Measurements from ENCODE around the gene DLG2. TPM values are rescaled to one million over a fixed set of nuclear protein-coding genes. Genes with fewer than 3 reads are reported as not detected.

Gene DLG2
- total RNA-seq, 4 donors from 2014 or later = 1.3 to 4.7 (median 2.4) TPM

DNA sequence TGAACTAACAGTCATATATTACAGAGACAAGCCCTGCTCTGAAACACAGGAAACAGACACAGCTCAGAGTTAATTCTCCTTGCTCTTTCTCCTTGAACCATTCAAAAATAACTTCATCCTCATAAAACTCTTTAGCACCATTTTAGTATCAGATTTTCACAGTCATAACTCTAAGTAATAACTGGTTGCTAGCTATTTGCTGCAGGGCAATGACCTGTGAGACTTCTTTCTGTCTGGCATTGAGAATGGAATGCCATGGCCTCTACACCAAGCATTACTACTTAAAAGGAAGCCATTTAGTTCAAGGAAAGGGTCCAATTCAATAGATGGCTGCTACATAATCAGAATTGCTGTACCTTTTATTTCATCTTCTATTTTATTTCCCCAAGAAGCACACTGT, 2154.3 kb downstream of the DLG2 start:
- DNase-seq = no peak
- intact Hi-C loops (cut with DNase I; ENCODE audit: low total_unique reads) (no loop called here), in situ Hi-C loops (cut with MboI; ENCODE audit: low sequenced_read_pairs in 4 of 4) (loop anchor here in 1 of 4 donors (25.0 kb wide), 1 partner anchor 161 kb away; no protein-coding TSS in a partner anchor)
- TF ChIP-seq, protein P1, sequence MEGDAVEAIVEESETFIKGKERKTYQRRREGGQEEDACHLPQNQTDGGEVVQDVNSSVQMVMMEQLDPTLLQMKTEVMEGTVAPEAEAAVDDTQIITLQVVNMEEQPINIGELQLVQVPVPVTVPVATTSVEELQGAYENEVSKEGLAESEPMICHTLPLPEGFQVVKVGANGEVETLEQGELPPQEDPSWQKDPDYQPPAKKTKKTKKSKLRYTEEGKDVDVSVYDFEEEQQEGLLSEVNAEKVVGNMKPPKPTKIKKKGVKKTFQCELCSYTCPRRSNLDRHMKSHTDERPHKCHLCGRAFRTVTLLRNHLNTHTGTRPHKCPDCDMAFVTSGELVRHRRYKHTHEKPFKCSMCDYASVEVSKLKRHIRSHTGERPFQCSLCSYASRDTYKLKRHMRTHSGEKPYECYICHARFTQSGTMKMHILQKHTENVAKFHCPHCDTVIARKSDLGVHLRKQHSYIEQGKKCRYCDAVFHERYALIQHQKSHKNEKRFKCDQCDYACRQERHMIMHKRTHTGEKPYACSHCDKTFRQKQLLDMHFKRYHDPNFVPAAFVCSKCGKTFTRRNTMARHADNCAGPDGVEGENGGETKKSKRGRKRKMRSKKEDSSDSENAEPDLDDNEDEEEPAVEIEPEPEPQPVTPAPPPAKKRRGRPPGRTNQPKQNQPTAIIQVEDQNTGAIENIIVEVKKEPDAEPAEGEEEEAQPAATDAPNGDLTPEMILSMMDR (IDR thresholded peaks at IDR 0.05 in 4 of 5, conservative IDR thresholded peaks at IDR 0.05 in 1 of 5) = no peak
- TF ChIP-seq POLR2A (IDR thresholded peaks at IDR 0.05) = no peak
- ATAC-seq = no peak
- no peaks in the 10 kb centered on the region for H3K4me1 ChIP-seq
- H3K27me3 ChIP-seq = no peaks in the 10 kb centered on the region
- no peak overlapping the region for H3K4me3 ChIP-seq
- no peaks in the 10 kb centered on the region for H3K36me3 ChIP-seq
- H3K27ac ChIP-seq = no peak overlapping the region
- no peaks in the 10 kb centered on the region for H3K9me3 ChIP-seq

DNA sequence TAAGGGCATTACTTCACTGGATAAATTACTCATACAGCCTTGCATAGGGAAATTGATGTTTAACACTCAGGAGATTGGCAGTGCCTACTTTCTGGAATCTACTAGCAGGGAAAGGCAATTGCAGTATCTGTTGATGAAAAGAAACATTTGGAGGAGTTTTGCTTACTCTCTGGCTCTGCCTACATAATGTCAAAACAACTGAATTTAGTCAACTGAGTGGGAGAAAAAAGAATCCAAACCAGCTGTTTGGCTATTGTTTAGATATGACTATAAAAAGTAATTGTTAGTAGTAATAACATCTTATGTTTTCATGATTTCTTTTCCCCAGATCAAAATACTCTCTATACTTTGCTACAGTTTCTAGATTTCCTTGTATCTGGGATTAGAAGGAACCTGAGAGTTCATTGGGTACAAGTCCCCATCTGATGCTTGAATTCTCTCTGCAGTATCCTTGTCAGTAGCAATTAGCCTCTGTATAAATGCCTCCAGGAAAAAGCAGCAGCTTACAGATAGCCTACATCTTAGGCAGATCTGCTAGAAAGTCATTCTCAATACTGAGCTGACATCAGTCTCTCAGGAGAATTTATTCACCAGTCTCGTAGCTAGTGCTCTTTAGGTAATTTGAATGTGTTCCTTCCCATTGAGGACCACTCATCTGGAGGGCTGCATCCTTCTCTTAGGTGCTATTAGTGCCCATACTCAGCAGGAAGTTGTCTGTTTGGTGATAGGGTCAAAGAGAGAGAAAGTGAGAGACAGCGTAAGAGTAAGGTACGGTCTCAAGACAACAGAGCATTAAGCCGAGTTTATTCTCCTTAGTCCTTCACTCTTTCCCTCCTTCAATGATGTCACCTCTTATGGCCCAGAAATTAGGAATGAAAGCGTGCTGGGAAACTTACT, 2155.1 kb downstream of the DLG2 start:
- ATAC-seq (no peak), DNase-seq (no peak)
- intact Hi-C loops (cut with DNase I; ENCODE audit: low total_unique reads) = no loop called here
- Histone ChIP-seq H3K9me3 (no peaks in the 10 kb centered on the region), H3K4me3 (no peak overlapping the region), H3K27ac (no peak overlapping the region), H3K27me3 (no peaks in the 10 kb centered on the region), H3K4me1 (no peaks in the 10 kb centered on the region), H3K36me3 (no peaks in the 10 kb centered on the region)
- in situ Hi-C loops (cut with MboI; ENCODE audit: low sequenced_read_pairs in 4 of 4) = loop anchor here in 1 of 4 donors (25.0 kb wide), 1 partner anchor 160 kb away; no protein-coding TSS in a partner anchor
- no peak for TF ChIP-seq POLR2A (IDR thresholded peaks at IDR 0.05)
- TF ChIP-seq, protein P1 (IDR thresholded peaks at IDR 0.05 in 4 of 5, conservative IDR thresholded peaks at IDR 0.05 in 1 of 5) = no peak

DNA sequence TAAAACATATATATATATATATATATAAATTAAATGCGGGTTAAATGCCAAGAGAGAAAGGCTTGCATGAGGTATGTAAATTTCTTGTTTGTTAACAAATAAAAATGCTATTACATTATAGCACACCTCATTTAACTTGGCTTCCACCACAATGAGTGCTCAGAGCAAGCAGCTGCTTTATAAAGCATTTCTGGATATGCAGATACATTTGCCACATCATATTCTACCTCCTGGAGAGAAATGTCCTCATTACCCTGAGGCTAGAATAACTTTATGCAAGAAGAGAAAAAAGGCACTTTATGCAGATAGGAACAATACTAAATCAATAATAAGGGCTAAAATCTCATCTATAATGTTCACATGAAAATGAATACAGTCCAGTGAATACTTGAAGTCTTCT, 2159.3 kb downstream of the DLG2 start:
- H3K4me1 ChIP-seq = no peaks in the 10 kb centered on the region
- no peak overlapping the region for H3K4me3 ChIP-seq
- no peaks in the 10 kb centered on the region for H3K9me3 ChIP-seq
- in situ Hi-C loops (cut with MboI; ENCODE audit: low sequenced_read_pairs in 4 of 4) (loop anchor here in 1 of 4 donors (25.0 kb wide), 1 partner anchor 156 kb away; no protein-coding TSS in a partner anchor), intact Hi-C loops (cut with DNase I; ENCODE audit: low total_unique reads) (no loop called here)
- no peaks in the 10 kb centered on the region for H3K36me3 ChIP-seq
- TF ChIP-seq POLR2A (IDR thresholded peaks at IDR 0.05) = no peak
- TF ChIP-seq, protein P1 (IDR thresholded peaks at IDR 0.05 in 4 of 5, conservative IDR thresholded peaks at IDR 0.05 in 1 of 5) = no peak
- DNase-seq = no peak
- no peaks in the 10 kb centered on the region for H3K27me3 ChIP-seq
- H3K27ac ChIP-seq = no peak overlapping the region
- ATAC-seq = no peak

DNA sequence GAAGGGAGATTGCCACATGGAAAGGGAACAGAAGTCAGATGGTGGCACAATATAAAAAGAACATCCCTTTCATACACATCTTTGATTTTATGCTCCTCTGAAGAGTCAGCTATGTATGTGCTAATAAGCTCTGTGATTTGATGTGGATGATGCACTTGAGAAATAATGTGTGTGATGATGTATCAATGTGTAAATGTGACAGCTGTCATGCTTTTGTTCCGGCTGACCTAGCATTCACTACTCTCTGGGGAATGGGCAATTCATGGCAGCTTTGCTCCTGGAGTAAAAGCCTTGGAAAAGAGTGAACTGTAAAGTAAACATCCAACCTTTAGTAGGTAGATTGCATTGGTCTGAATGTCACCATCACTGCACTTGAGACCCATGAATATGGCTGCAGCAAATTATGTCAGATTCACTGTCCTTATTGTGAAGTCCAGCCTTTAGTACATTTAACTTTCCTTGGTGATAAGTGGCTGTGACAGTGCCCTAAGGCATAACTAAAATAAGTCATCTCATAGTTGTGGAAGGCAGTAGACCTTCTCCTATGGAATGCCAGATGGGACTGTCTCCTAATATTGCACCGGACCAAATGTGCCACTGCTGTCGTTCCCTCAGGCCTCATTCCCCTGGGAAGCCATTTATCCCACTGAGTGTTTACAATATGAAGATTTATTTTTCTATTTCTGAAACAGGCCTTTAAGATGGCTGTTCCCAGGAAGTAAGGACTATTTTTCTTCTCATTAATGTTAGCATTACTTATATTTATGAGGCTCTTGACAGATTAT, 2162.8 kb downstream of the DLG2 start:
- Histone ChIP-seq H3K36me3 (no peaks in the 10 kb centered on the region), H3K27ac (no peak overlapping the region), H3K4me1 (no peaks in the 10 kb centered on the region), H3K4me3 (no peak overlapping the region), H3K9me3 (no peaks in the 10 kb centered on the region), H3K27me3 (no peaks in the 10 kb centered on the region)
- ATAC-seq (no peak), DNase-seq (no peak)
- TF ChIP-seq, protein P1 (IDR thresholded peaks at IDR 0.05 in 4 of 5, conservative IDR thresholded peaks at IDR 0.05 in 1 of 5) = no peak
- no peak for TF ChIP-seq POLR2A (IDR thresholded peaks at IDR 0.05)
- intact Hi-C loops (cut with DNase I; ENCODE audit: low total_unique reads) (no loop called here), in situ Hi-C loops (cut with MboI; ENCODE audit: low sequenced_read_pairs in 4 of 4) (loop anchor here in 1 of 4 donors (25.0 kb wide), 1 partner anchor 152 kb away; no protein-coding TSS in a partner anchor)
